Loucy (cell line): ENCODE measurements around the gene UNC45A.
A peak's percentile ranks its signal among the peaks of the same experiment; 100 is the strongest.

Source experiments
- H2AFZ ChIP-seq: fragments of 200-600 bp; sonication (generic); 2 replicates; pipeline ENCODE4 v1.6.0; 2016; ENCODE audit warnings: antibody characterized with exemption, mild to moderate bottlenecking, low read length, moderate library complexity
- H3F3A ChIP-seq: fragments of 200-600 bp; 2 replicates; pipeline ENCODE4 v1.6.0; 2016; ENCODE audit warnings: antibody characterized with exemption, low read depth, mild to moderate bottlenecking
- H3K27me3 ChIP-seq: fragments of 200-600 bp; sonication (generic); 2 replicates; pipeline ENCODE4 v1.6.1; 2014; ENCODE audit warnings: low read length, mild to moderate bottlenecking; ENCODE audit not compliant: insufficient read depth, poor library complexity, severe bottlenecking
- H3K36me3 ChIP-seq: fragments of 200-600 bp; sonication (generic); 2 replicates; pipeline ENCODE4 v1.6.1; 2016; ENCODE audit warnings: low read length; ENCODE audit not compliant: insufficient read depth
- H3K4me1 ChIP-seq: fragments of 200-600 bp; sonication (generic); 2 replicates; pipeline ENCODE4 v1.5.1; 2014; ENCODE audit warnings: low read length, mild to moderate bottlenecking; ENCODE audit not compliant: insufficient read depth, poor library complexity, severe bottlenecking
- H3K4me2 ChIP-seq: fragments of 200-600 bp; sonication (generic); 2 replicates; pipeline ENCODE4 v1.6.0; 2014; ENCODE audit warnings: antibody characterized with exemption, low read length, low read depth, mild to moderate bottlenecking; ENCODE audit not compliant: poor library complexity, severe bottlenecking
- H3K4me3 ChIP-seq: fragments of 200-600 bp; sonication (generic); 2 replicates; pipeline ENCODE4 v1.5.1; 2014; ENCODE audit warnings: low read length, mild to moderate bottlenecking, mixed read lengths; ENCODE audit not compliant: poor library complexity, severe bottlenecking
- H3K79me2 ChIP-seq: fragments of 200-600 bp; sonication (generic); 2 replicates; pipeline ENCODE4 v1.6.1; 2014; ENCODE audit warnings: low read length; ENCODE audit not compliant: insufficient read depth
- H3K9ac ChIP-seq: fragments of 200-600 bp; sonication (generic); 2 replicates; pipeline ENCODE4 v1.6.0; 2014; ENCODE audit warnings: mild to moderate bottlenecking, low read depth, low read length, moderate library complexity; ENCODE audit not compliant: poor library complexity, severe bottlenecking
- H3K9me2 ChIP-seq: fragments of 200-600 bp; sonication (generic); replicated peaks from 2 replicates; pipeline ENCODE4 v1.6.1; 2016; ENCODE audit warnings: low read depth, low read length, mixed read lengths
- H3K9me3 ChIP-seq: fragments of 200-600 bp; sonication (generic); 2 replicates; pipeline ENCODE4 v1.6.1; 2014; ENCODE audit warnings: mild to moderate bottlenecking, antibody characterized with exemption, low read length, low read depth; ENCODE audit not compliant: insufficient read depth
- H4K20me1 ChIP-seq: fragments of 200-600 bp; sonication (generic); 2 replicates; pipeline ENCODE4 v1.6.0; 2014; ENCODE audit warnings: antibody characterized with exemption, low read length, mild to moderate bottlenecking; ENCODE audit not compliant: insufficient read depth, poor library complexity, severe bottlenecking
- CTCF ChIP-seq: fragments of 200-600 bp; sonication (generic); conservative IDR thresholded peaks from 2 replicates; pipeline ENCODE4 v1.5.1; 2014; ENCODE audit warnings: mild to moderate bottlenecking, antibody characterized with exemption, low read length
- EZH2phosphoT487 ChIP-seq: fragments of 200-600 bp; IDR thresholded peaks from 2 replicates; pipeline ENCODE4 v1.6.1; 2018; ENCODE audit warnings: antibody characterized with exemption, mild to moderate bottlenecking, moderate library complexity, borderline replicate concordance

The UNC45A gene

GRCh38 chr15:90902040-90902839, 32.8 kb upstream of the UNC45A start:
- Histone ChIP-seq H3K9ac (peak overlapping the region; percentile 65), H3K4me3 (peak overlapping the region; percentile 84), H3K36me3 (no peaks in the 10 kb centered on the region), H3K4me1 (peaks cover 13% of the 10 kb centered on the region), H3F3A (no peaks in the 10 kb centered on the region), H3K4me2 (peak overlapping the region; percentile 63), H3K9me3 (no peaks in the 10 kb centered on the region), H3K9me2 (no peaks in the 10 kb centered on the region), H4K20me1 (no peaks in the 10 kb centered on the region), H3K79me2 (peaks cover 19% of the 10 kb centered on the region; the same call in 1 of the 2 replicates), H2AFZ (peak overlapping the region; percentile 95), H3K27me3 (no peaks in the 10 kb centered on the region)
- peak; percentile 75 for TF ChIP-seq CTCF
- no peak for TF ChIP-seq EZH2phosphoT487

GRCh38 chr15:90902840-90903732, 32.0 kb upstream of the UNC45A start, which contains the start of gene MAN2A2:
TSS of gene MAN2A2 (plus strand) at chr15:90903302. CDS start at chr15:90904208, 906 bp downstream.
- H3K27me3 ChIP-seq: no peaks in the 10 kb centered on the region
- H3K4me1 ChIP-seq: peaks cover 13% of the 10 kb centered on the region
- TF ChIP-seq EZH2phosphoT487 (no peak), CTCF (no peak)
- peak within 1 kb of the TSS; percentile 93 for H3K4me2 ChIP-seq
- no peaks in the 10 kb centered on the region for H3K9me3 ChIP-seq
- peak within 1 kb of the TSS; percentile 95 for H2AFZ ChIP-seq
- peak within 1 kb of the TSS; percentile 84 for H3K4me3 ChIP-seq
- no peaks in the 10 kb centered on the region for H3F3A ChIP-seq
- peaks cover 19% of the 10 kb centered on the region; the same call in 1 of the 2 replicates for H3K79me2 ChIP-seq
- H4K20me1 ChIP-seq: no peaks in the 10 kb centered on the region
- no peaks in the 10 kb centered on the region for H3K9me2 ChIP-seq
- H3K36me3 ChIP-seq: no peaks in the 10 kb centered on the region
- H3K9ac ChIP-seq: peak within 1 kb of the TSS; percentile 67

GRCh38 chr15:90903733-90904536, 31.1 kb upstream of the UNC45A start:
- Histone ChIP-seq H3K9me3 (no peaks in the 10 kb centered on the region), H3K27me3 (no peaks in the 10 kb centered on the region), H3K36me3 (no peaks in the 10 kb centered on the region), H3K4me2 (peak overlapping the region; percentile 93), H3K9me2 (no peaks in the 10 kb centered on the region), H2AFZ (peak overlapping the region; percentile 76), H4K20me1 (no peaks in the 10 kb centered on the region), H3K4me3 (peak overlapping the region; percentile 75), H3K4me1 (peaks cover 13% of the 10 kb centered on the region), H3K79me2 (peaks cover 19% of the 10 kb centered on the region; the same call in 1 of the 2 replicates), H3K9ac (peak overlapping the region; percentile 67), H3F3A (no peaks in the 10 kb centered on the region)
- TF ChIP-seq CTCF: no peak
- TF ChIP-seq EZH2phosphoT487: no peak
